ENCODE data around the gene CTNNBIP1.
A peak's percentile ranks its signal among the peaks of the same experiment; 100 is the strongest.

The CTNNBIP1 gene

DNA sequence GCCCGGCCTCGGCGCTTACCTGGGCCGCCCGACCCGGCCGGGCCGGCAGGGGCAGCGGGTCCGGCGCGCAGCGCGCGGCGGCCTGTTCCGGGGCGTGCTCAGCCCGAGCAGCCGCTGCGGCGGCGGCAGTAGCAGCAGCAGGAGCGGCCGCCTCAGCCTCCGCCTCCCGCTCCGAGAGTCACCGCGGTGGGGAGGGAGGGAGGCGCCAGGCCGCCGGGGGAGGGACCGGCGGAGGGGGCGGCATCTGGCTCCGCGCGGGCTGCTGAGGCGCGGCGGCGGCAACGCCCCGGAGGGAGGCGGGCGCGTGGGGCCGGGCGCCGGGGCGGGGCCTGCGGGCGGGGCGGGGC lies at the start of gene CTNNBIP1:
Gene CTNNBIP1 (minus strand): TSS at position 194 of the 347 bp plus-strand sequence. CDS start 38,205 bp downstream, outside the sequence.
- DNase-seq (ENCODE audit: low read depth), result no peak
- no peak for TF ChIP-seq CTCF (conservative IDR thresholded peaks at IDR 0.05; ENCODE audit: low read depth, low read length)
- peak within 1 kb of the TSS; percentile 75 for H3K4me3 ChIP-seq (ENCODE audit: low read depth, low read length)

DNA sequence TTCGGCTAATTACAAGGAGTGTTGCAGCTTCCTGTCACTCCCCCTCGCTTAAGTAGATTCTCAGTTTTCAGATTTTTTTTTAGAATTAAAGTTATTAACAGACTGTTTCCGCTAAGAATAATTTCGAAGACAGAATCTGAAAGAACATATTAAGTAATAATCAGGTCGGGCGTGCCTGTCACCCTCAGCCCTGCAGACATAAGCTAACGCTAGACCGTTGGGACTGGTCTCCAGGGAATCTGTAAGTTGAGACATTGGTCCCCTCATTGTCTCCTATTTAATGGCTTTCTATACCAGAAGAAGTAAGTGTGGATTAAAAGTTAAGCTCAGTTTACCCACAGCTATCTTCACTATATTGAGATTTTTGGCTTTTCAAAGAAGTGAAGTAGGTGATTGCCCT lies 47.7 kb upstream of the CTNNBIP1 start:
- TF ChIP-seq CTCF (conservative IDR thresholded peaks at IDR 0.05; ENCODE audit: low read depth, low read length), result no peak
- DNase-seq (ENCODE audit: low read depth), result no peak
- H3K4me3 ChIP-seq (ENCODE audit: low read depth, low read length), result no peak overlapping the region

DNA sequence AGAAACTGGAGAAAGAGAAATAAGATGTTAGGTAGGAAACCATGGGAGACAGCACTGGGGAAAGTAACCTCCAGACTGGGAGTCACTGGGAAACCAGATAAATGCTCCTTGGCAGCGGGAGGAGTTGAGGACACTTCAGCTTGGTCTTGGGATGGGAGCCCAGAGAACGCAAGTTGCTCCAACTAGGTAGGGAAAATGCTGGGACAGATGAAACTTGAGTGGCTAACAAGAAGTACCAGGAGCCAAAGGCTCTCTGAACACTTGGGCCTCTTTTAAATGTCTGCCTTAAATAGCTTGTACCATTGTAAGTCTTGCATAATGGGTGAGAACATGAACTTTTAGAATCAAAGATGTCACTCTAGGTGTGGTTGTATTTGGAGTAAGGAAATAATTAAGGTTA lies 36.2 kb upstream of the CTNNBIP1 start:
- TF ChIP-seq CTCF (conservative IDR thresholded peaks at IDR 0.05; ENCODE audit: low read depth, low read length), result no peak
- DNase-seq (ENCODE audit: low read depth), result no peak
- no peak overlapping the region for H3K4me3 ChIP-seq (ENCODE audit: low read depth, low read length)

DNA sequence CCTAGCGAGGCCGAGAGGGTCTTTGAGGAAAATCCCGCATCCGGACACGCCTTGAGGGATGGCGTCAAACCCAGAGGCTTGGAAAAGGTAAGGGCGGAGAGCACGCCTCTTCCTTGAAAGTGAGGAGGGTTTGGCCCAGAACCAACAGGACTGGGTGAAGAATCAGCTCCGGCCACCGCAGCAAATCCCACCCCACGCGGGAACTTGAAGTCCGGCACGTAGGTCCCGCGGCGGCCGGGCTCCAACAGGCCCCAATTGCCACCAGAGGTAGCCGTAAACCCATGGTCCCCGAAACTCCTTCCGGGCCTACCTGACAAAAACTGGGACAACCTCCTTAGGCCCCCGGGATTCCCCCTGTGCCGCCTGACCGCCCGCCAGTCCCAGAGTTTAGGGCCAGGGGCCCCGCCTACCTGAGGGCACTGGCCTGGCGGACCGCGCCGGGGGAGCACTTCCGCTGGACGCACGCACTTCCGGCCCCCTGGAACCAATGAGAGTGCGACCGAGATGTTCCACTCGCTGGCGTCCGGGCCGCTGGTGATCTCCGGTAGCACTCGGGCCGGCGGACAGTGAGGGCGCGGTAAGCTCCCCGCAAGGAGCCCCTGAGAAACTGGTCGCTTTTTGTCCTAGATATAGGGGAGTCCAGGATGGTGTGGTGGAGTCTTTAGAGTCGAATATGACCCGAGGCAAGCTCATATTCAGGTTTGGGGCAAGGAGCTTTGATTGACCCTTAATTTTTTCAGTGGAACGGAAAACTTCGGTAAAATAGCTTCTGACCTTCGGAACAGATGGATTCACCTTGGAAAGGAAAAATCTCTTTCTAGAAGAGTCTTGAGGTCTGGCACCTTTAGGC lies 33.1 kb upstream of the CTNNBIP1 start, which contains the start of the genes LZIC and NMNAT1:
Gene LZIC (minus strand): TSS at position 453 of the 850 bp plus-strand sequence. CDS start 6,772 bp downstream, outside the sequence.
Gene NMNAT1 (plus strand): TSS at position 537 of the 850 bp plus-strand sequence. CDS start 28,599 bp downstream, outside the sequence.
- H3K4me3 ChIP-seq (ENCODE audit: low read depth, low read length), result peak within 1 kb of the TSS; percentile 85
- TF ChIP-seq CTCF (conservative IDR thresholded peaks at IDR 0.05; ENCODE audit: low read depth, low read length), result no peak
- DNase-seq (ENCODE audit: low read depth), result peak; percentile 96

DNA sequence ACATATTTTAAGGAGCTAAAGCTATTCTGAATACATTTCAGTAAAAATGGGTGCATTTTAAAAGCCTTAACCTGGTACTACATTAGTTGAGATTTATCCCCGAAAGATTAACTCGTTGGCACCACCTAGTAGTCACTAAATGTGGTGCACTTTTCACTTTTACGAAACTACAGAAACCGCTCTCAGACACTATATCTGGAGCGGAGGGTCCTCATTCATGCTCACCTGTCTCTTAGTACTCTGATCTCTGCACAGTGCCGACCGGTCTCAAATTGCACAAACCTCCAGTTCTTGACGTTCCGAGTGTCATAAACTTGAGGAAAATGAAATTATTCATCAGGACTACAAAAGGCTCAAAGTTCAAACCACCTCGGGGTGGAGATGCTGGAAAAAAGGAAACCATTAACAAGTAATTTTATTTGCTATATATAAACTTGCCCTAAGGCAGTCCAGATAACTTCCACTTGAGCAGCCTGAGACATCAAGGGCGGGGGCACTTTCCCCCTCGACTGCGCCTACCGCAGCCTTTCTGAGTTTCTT lies 32.4 kb upstream of the CTNNBIP1 start:
- DNase-seq (ENCODE audit: low read depth), result peak; percentile 81
- peak overlapping the region; percentile 85 for H3K4me3 ChIP-seq (ENCODE audit: low read depth, low read length)
- TF ChIP-seq CTCF (conservative IDR thresholded peaks at IDR 0.05; ENCODE audit: low read depth, low read length), result peak; percentile 59

GRCh38 chr1:9929431-9930385 lies 19.6 kb upstream of the CTNNBIP1 start:
- DNase-seq (ENCODE audit: low read depth), result peak; percentile 41
- no peak for TF ChIP-seq CTCF (conservative IDR thresholded peaks at IDR 0.05; ENCODE audit: low read depth, low read length)
- H3K4me3 ChIP-seq (ENCODE audit: low read depth, low read length), result no peak overlapping the region
